Stimulated activated CD8-positive, alpha-beta memory T cell treated with anti-CD3 and anti-CD28 coated beads, Interleukin-4, amount 100 ng/mL, for 48 hours (primary cell): ENCODE results near the gene PLK5.
"Not testable (repeated sequence)": the region's sequence is repeated elsewhere in the genome, so short reads cannot be mapped to it uniquely, and the experiment has no call there.

Experiments used
- DNase-seq: peaks from one replicate; pipeline ENCODE4 v3.0.0-alpha.2; 2020

PLK5 gene

DNA sequence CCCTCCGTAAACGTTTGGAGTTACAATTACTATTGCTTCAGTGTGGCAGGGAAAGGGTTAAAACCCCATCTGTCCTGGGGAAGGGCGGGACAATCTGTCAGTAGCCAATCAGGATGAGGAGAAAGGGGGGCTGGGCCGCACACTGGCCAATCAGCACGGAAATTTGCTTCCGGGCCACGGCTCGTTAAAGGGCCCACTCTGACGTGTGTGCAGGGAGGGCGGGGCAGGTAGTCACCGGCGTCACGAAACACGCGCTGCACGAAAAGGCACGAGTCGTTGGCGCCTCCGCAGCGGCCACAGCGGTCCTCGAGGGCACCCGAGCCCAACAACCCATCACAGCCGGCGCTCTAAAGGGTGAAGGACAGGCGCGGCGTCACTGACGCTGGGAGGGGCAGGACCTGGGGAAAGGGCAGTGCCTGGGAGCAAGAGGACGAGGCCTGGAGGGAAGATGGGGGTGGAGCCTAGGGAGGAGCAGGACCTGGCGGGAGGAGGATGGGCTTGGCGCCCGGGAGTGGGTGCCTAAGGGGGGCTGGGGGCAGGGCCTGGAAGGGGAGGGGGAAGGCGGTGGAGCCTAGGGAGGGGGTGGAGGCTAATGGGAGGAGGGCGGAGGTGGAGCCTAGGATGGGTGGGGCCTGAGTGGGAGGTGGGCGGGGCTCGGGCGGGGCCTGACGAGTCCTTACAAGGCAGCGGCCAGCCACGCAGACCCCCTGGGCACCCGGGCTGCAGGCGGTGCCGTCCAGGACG is 15.9 kb upstream of the PLK5 start:
- peak; percentile 93 for DNase-seq

DNA sequence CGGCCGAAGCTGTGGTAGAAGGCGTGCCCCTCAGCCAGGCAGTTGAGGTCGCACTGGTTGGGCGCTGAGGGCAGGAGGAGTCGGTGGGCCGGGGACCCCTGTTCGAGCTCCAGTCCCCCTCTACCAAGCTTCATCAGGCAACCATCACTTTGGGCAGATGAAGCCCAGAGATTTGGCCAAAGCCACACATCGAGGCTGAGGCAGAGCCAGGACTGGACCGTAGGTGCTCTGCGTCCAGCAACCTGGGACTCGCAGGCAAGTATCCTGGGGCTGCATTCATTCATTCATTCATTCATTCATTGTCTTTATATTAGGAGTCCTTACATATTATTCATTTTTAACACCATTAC is 15.4 kb upstream of the PLK5 start:
- DNase-seq = no peak

DNA sequence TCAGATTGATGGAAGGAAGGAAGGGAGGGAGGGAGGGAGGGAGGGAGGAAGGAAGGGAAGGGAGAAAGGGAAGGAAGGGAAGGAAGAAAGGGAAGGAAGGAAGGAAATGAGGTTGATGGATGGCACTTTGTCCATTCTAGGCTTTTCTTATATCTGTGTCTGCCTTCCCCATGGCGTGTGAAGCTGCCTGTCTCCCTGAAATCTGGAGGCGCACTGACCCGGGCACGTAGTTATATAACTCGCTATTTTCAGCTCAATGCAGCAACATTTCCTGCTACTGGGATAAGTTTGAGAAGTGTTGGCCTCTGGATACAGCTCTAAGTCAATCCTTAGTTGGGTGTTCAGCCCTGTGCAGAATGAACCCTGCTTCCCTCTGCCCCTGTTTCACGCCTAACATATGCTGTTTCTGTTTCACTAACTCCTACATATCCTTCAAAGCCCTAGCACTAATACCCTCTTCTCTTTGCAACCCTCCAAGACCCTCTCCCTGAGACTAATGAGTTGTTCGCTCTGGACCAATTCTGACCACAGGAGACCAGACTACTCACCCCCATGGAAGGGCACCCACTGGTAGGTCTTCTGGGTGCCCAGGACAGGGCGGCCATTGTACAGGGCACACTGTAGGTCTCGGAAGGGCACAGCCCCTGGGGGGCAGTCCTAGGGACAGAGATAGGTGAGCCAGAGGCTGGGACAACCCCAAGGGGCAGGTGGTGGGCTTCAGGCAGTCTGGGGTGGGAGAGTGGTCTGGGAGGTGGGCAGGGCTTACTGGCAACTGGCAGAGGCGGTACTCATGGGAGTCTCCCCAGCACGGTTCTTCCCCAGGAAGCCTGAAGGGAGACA is 14.1 kb upstream of the PLK5 start:
- no peak for DNase-seq

DNA sequence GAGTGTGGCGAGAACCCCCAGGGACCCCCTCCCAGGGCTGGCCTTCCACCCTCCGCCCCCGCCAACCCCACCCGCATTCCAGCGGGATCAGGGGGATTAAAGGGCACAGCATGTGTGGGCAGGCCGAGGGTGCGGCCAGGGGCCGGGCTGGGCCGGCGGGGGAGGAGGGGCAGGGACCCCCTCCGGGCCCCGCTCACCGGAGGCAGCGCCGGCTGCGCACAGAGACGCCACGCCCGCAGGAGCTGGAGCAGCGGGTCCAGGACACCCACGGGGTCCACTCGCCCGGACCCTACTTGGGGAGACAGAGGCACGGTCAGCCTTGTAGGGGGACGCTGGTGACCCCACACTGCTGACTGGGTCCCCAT is 13.5 kb upstream of the PLK5 start:
- DNase-seq = no peak

DNA sequence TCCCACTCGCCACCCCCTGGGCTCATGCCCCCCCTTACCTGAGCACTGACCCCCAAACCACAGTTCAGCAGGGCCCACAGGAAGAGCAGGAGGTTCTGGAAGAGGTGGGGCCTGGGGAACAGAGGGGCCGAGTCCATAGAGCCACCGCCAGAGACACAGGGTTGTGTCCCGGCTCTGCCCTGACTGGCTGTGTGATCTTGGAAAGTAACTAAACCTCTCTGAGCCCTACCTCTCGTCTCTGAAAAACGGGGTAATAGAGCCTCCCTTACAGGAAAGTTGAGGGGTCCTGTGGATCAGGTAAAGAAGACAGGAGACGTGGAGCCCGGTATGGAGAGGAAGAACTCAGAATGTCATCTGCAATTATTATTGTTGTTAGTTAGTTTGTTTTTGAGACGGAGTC is 13.1 kb upstream of the PLK5 start:
- DNase-seq = no peak

DNA sequence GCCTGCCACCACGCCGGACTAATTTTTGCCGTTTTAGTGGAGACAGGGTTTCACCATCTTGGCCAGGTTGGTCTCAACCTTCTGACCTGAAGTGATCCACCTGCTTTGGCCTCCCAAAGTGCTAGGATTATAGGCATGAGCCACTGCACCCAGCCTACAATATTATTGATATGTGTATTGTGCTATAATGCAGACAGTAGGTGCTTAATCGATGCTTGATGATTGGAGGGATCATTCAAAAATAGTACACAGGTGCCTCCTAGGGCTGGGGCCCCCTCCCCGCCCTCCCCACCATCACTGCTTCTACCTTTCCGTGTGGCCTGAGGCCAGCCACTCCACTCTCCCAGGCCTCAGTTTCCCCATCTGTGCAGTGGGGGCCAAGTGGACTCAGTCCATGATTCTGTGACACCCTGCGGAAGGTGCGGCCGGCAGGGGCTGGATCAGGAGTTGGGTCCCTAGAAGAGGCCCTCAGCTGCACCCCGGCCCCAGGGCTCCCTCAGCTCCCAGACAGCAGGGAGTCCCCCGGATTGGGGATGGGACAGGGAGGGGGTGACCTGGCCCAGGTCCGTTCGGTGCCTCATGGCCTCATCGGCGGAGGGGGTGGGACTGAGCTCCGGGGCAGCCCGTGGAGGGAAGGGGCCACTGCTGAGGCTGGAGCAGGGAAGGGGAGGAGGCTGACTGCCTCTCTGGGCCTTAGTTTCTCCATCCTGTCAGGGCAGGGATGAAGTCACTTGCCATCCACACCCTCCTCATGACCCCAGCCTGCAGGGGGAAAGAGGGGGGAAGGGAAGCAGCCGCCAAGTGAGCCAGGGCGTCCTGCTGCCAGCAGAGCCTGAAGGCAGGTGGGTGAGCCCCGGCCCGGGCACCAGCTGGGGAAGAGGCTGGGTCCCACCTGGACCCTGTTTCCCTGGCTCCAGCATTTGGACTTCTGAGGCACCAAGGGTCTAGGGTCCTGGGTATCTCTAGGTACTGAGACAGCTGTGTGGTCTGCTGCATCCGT is 12.3 kb upstream of the PLK5 start:
- DNase-seq = no peak

DNA sequence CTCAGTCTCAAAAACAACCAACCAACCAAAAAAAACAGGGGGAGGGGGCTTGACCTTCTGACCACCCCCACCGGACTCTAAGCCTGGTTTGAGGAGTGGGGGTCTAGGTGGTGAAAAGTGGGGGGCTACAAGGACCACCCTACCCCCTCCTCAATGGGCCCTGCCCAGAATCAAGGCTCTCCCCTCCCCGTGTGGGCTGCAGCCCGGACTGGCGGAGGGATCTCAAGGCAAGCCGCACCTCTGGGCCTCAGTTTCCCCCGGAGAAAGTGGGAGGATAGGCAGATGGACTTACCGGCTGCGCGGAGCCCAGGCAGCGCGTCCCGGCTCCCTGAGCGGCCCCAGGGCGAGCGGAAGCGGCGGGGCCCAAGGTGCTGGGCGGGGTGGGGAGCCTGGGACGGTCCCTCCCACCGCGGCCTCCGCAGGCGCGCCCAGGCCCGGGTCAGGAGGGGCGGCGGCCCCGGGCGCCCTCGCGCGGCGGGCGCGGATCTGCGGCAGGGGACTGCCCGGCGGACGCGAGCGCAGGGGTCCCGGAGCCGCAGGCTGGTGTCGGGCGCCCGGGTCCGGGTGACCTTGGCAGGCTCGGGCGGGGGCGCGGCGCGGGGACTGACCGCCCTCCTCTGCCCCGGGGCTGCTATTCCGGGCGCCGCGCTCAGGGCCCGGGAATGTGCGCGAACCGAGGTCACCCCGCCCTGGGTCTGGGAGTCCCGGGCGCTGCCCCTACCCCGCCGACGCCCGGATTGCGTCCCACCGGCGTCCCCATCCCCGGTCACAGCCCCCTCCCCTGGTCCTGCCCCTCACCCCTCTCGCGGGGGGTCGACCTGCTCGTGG is 11.0 kb upstream of the PLK5 start, which contains the start of gene ADAMTSL5:
Gene ADAMTSL5, minus strand, starts transcription at position 349 of the 828 bp plus-strand sequence. CDS start 2,076 bp downstream, outside the sequence.
- peak; percentile 81 for DNase-seq

DNA sequence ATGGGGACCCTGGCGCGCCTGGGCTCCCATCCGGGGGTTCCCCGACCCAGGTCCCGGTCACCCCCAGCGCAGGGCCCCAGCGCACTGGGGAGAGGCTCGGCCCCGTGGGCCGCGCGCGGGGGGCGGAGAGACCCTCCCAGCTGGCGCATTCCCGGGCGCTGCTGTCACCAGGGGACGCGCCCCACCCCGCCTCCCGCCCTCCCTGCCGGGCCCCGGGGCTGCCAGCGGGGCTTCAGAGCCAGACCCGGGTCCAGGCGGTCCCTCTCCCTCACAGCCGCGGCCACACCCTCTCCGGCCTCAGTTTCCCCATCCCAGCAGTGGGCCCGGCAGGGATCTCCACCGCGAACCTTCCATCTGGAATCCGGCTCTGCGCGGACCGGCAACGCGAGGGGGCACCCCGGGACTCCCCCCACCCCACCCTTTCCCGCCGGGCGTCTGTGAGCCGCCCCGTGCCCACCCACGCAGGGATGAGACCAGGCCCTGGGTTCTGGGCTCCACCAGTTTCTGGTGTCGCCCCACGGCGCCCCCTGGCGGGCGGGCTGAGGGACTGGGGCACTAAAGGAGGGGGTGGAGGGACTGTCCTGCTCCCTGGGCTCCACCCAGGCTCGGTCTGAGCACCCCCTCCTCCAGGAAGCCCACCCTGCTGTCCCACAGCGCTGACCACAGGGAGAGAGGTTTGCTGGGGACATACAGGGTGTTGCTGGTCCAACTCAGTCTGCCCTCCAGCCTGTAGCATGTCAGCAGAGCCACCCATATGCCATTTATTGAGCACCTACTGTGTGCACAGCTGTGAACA is 10.2 kb upstream of the PLK5 start:
- peak; percentile 83 for DNase-seq

DNA sequence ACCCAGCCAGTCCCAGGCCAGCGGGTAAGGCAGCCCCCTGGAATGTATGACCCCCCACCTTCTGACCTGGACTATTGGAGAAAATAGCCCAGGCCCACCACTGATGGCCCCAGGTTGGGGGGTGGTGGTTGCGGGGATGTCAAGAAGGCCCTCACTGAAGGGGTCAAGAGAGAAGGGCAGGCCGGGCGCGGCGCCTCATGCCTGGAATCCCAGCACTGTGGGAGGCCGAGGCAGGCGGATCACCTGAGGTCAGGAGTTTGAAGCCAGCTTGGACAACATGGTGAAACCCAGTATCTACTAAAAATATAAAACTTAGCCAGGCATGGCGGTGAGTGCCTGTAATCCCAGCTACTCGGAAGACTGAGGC is 9.6 kb upstream of the PLK5 start:
- no peak for DNase-seq

DNA sequence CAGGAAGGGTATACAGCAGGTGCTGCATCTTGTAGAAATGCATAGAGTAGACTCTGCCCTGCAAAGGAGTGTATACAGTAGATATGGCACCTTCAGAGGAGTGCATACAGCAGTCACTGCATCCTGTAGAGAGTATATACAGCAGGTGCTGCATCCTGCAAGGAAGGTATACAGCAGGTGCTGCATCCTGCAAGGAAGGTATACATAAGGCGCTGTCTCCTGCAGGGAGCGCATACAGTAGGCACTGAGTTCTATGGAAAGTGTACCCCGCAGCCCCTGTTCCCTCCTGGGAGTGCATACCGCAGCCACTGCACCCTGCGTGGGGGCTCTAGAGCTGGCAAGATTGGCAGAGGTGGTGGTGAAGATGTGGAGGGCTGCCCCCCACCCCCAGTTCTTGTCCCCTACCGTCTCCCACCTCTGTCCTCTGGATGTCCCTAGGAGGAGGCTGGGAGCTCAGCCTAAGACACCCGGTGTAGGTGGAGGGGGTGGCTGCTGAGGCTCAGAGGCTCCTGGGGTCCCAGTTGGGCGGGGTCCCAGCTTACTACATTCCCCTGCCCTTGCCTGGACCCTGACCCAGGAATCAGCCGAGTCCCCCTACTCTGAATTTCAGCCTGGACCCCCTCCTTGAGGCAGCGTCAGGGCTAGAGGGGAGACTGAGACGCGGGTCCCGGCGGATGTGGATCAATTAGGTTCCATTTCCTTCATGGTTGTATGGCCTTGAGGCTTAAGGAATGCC is 8.7 kb upstream of the PLK5 start:
- no peak for DNase-seq

DNA sequence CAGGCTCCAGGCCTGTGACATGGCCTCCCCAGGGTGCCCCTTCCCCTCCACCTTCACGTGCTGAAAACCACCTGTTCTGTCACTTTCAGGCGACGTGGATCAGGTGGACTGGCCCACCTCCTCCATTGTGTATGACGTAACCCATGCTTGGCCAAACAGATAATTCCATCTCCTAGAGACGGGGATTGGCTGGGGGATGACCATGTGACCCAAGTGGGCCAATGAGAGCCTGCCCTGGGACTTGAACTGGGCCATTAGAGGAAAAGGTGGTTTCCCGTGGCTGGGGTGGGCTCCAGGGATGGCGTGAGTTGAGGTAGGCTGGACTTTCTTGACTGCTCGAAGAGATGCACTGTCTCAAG is 7.5 kb upstream of the PLK5 start:
- no peak for DNase-seq

DNA sequence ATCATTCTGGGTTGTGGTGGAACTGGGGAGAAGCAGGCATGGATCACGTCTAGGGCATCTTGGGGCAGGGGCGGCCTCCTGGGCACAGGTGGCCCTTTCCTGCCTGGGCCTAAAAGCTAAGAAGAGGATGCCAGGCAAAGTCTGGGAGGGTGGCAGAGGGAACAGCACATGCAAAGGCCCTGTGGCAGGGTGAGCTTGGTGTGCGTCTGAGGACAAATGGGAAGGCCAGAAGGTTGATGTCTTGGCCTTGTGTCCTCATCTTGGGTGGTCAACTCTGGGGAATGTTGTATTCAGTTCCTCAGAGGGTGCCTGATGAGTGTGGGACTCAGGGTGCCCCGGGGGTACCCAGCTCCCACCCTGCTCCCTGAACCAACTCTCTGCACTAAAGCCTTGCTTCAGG is 5.4 kb upstream of the PLK5 start:
- no peak for DNase-seq

DNA sequence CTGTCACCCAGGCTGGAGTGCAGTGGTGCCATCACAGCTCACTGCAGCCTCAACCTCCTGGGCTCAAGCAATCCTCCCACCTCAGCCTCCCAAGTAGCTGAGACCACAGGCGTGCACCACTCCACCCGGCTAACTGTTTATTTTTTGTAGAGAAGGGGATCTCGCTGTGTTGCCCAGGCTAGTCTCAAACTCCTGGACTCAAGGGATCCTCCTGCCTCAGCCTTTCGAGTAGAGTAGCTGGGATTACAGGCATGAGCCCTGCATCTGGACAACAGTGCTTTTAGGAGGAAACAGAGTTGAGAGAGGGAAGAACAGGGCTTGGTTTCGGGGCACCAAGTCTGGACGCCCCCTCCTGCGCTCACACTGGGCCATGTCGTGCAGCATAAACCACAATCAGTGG is 4.1 kb upstream of the PLK5 start:
- not testable (repeated sequence) for DNase-seq

DNA sequence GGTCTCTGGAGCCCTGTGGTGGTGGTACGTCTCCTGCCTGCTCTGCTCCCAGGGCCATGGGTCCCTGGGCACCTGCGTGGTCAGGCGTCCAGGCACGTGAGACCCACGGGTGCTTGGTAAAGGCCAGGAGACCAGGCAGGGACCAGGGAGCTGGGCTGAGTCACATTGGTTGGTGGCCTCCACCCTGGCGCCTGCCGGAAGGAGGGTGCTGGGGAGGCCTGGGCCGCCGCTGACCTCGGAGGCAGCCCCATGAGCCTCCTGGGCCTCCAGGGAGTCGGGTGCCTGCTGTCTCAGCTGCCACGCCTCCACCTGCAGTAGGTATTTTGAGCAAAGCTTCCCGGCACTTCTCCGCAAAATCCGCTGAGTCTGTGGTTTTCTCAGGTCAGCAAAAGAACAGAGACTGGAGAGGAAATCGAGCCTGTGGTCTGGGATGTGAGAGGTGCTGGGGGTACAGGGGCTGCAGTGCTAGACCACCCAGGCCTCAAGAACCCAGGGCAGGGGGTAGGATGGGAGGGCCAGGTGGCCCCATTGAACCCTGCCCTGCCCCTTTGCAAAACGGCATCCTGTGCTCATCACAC is 3.6 kb upstream of the PLK5 start:
- DNase-seq = no peak

DNA sequence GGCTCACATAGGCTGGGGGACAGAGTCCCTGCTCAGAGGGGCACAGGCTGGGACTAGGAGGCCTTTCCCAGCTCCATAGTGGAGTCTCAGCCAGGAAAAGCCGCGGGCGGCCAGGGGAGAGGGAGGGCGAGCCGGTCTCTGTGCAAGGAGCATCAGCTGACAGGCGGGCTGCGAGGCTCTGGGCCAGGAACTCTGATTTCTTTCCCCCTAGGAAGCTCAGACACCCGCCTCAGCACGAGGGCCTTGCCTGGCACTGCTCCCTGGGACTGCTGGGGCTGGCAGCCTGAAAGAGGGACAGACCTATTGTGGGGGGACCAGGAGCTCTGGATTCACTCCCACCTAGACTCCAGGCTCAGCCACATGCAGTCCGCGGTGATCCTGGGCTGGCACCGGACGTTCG is 2.2 kb upstream of the PLK5 start:
- DNase-seq = no peak

DNA sequence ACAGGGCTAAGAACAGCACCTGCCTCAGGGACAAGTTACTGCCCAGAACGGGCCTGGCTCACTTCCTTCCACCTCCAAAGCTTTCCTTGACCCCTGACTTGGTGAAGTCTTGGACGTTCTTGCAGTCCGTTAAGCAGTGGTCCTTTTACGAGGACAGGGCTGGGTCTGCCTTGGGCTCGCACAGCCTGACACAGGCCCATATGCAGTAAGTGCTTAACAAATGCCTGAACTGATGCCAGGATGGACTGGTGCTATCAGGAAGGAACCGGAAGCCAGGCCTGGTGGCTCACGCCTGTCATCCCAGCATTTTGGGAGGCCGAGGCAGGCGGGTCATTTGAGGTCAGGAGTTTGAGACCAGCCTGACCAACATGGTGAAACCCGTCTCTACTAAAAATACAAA is 1.8 kb upstream of the PLK5 start:
- DNase-seq = no peak

DNA sequence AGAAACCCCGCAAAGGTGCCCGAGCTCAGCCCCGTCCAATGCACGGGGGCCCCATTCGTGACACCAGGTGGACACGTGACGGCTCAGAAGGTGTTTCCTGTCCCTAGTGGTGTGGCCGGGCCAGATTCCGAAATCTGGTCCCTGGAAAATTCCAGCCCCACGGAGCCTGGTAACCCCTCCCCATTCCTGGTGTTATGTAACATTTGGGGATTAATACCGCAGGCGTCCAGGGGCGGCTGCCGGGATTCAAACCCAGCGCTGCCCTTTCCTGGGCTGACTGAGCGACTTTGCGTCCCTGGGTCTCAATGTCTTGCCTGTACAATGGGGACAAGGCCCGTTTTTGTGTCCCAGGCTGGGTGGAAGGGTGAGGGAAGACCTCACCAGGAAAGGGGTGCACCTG is 1.0 kb upstream of the PLK5 start:
- DNase-seq = no peak

DNA sequence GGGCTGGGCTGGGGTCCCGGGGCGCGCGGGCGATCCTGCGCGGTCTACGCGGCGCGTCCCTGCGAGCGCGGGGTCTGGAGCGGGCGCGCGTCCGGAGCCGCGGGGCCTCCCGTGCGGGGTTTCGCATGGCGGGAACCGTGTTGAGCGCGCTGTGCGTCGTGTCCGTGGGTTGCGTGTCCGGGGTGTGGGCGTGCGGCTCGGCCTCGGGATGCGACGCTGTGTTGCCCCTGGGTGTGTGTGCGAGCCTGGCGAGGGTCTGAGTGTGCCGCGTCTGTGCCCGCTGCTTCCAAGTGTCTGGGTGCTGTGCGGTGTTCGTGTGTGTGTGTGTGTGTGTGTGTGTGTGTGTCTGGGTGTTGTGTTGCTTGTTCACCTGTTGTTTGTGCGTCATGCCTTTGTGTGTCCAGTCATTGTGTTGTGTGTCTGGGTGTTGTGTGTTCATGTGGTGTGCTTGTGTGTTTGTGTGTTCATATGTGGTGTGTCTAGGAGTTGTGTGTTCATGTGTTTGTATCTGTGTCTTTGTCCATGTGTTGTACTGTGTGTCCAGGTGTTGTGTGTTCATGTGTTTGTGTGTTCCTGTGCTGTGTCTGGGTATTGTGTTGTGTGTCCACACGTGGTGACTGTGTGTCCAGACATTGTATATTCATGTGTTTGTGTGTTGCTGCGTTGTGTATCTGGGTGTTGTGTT is 552 bp downstream of the PLK5 start:
- no peak for DNase-seq

DNA sequence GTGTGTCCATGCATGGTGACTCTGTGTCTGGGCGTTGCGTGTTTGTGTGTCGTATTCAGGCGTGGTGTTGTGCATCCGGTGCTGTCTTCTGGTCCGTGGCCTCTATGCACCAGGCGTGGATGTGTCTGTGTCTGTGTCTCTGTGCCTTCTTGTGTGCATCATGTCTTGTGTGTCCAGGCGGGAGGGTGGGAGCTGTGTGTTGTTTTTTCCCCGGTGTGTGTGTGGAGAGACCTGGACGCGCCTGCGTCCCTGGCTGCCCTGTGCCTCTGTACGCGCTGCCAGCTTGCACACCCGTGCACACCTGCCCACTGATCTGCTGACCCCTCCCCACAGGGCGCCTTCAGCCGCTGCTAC is 1.1 kb downstream of the PLK5 start:
- no peak for DNase-seq

DNA sequence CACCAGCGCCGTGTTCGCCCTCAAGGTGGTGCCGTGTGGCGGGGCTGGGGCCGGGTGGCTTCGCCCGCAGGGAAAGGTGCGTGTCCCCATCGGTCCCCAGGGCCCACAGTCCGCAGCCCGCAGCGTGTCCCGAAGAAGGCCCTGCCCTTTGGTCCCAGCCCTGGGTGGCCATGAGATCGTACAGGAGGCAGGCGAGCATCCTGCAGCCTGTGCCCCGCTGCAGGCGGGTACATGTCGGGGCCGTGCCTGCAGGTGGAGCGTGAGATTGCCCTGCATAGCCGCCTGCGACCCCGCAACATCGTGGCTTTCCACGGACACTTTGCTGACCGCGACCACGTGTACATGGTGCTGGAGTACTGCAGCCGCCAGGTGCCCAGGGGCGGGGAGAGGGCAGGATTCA is 1.5 kb downstream of the PLK5 start:
- DNase-seq = no peak
